Calu3 (cell line): Measurements from ENCODE around the gene ILK. TPM values are rescaled to one million over a fixed set of nuclear protein-coding genes. Genes with fewer than 3 reads are reported as not detected.

Experiments
- BruUV-seq: library from RNA; stranded (reverse); fragments of 400-500 nt; replicated peaks from 2 replicates; lab custom pipeline; 2021; lab: Mats Ljungman, UMichigan
- CTCF ChIA-PET: fragments of 300-600 bp; sonication (Branson Sonifier 250); formaldehyde crosslinking; loops from one replicate; lab custom pipeline; 2022; ENCODE audit warnings: antibody characterized with exemption; lab: Charles Lee
- DNase-seq: peaks from one replicate; pipeline ENCODE4 v3.0.0; 2022
- H3K27ac Mint-ChIP-seq: one replicate; pipeline ENCODE4 v1.8.0; 2022; ENCODE audit warnings: mixed read lengths; ENCODE audit not compliant: unreplicated experiment
- H3K27me3 Mint-ChIP-seq: one replicate; pipeline ENCODE4 v1.8.0; 2022; ENCODE audit warnings: mixed read lengths; ENCODE audit not compliant: unreplicated experiment
- H3K36me3 Mint-ChIP-seq: one replicate; pipeline ENCODE4 v1.8.0; 2022; ENCODE audit warnings: mild to moderate bottlenecking, moderate library complexity, mixed read lengths; ENCODE audit not compliant: insufficient read depth, unreplicated experiment
- H3K4me1 Mint-ChIP-seq: one replicate; pipeline ENCODE4 v1.8.0; 2022; ENCODE audit warnings: mild to moderate bottlenecking, low read depth, mixed read lengths; ENCODE audit not compliant: unreplicated experiment
- H3K4me3 Mint-ChIP-seq: one replicate; pipeline ENCODE4 v1.8.0; 2022; ENCODE audit warnings: mild to moderate bottlenecking, low read depth, moderate library complexity, mixed read lengths; ENCODE audit not compliant: unreplicated experiment
- H3K9me3 Mint-ChIP-seq: one replicate; pipeline ENCODE4 v1.8.0; 2022; ENCODE audit warnings: low read depth, mixed read lengths; ENCODE audit not compliant: unreplicated experiment
- intact Hi-C: fragments of 100-400 bp; cut with micrococcal nuclease; formaldehyde crosslinking; loops from one replicate; pipeline ENCODE4 v1.10.0; 2022; ENCODE audit not compliant: unreplicated experiment
- total RNA-seq: library from RNA; stranded (reverse); gene quantifications from 2 replicates; pipeline ENCODE4 v1.2.3, GENCODE V29; 2022
- TF ChIP-seq, protein P1 (sequence below): fragments of 200-600 bp; IDR thresholded peaks from one replicate; pipeline ENCODE4 v1.8.0; 2022; ENCODE audit warnings: antibody characterized with exemption; ENCODE audit not compliant: unreplicated experiment

Gene ILK
- total RNA-seq, 1 experiment from 2014 or later = 85.7 TPM

DNA sequence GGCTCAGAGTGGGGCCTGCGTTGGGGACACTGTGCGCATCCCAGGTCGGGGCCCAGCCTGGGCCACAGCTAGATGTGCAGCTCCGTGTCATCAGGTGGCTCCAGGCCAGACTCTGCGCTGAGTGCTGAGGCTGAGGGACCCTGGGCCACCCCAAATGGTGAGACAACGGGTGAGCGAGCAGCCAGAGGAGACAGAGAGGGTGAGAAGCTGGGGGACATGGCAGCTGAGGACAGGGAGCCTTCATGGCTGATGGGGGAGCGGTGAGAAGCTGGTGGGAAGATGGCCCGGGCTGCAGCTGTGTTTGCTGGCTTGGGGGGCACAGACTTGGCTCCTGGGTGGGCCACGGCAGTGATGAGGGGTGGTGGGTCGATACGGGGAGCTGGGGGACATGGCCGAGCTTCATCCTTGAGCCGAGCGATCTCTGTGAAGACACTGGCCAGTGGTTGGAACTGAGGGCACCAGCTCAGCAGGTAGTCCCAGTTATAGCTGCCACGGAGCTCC, 18.2 kb downstream of the ILK start:
- Mint-ChIP-seq H3K4me3 (no peak overlapping the region), H3K27ac (no peak overlapping the region), H3K9me3 (no peaks in the 10 kb centered on the region), H3K36me3 (no peaks in the 10 kb centered on the region), H3K27me3 (peaks cover 23% of the 10 kb centered on the region), H3K4me1 (no peaks in the 10 kb centered on the region)
- BruUV-seq = no TSS peak
- no peak for DNase-seq
- CTCF ChIA-PET = interaction anchor here (0.6 kb wide), 1 partner anchor 24 kb away, joined by 4 read pairs; no protein-coding TSS in a partner anchor
- intact Hi-C loops = no loop called here
- TF ChIP-seq, protein P1, sequence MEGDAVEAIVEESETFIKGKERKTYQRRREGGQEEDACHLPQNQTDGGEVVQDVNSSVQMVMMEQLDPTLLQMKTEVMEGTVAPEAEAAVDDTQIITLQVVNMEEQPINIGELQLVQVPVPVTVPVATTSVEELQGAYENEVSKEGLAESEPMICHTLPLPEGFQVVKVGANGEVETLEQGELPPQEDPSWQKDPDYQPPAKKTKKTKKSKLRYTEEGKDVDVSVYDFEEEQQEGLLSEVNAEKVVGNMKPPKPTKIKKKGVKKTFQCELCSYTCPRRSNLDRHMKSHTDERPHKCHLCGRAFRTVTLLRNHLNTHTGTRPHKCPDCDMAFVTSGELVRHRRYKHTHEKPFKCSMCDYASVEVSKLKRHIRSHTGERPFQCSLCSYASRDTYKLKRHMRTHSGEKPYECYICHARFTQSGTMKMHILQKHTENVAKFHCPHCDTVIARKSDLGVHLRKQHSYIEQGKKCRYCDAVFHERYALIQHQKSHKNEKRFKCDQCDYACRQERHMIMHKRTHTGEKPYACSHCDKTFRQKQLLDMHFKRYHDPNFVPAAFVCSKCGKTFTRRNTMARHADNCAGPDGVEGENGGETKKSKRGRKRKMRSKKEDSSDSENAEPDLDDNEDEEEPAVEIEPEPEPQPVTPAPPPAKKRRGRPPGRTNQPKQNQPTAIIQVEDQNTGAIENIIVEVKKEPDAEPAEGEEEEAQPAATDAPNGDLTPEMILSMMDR = no peak

- TF ChIP-seq, protein P1 = no peak
- H3K27me3 Mint-ChIP-seq = peaks cover 31% of the 10 kb centered on the region
- no peak overlapping the region for H3K4me3 Mint-ChIP-seq
- no peak for DNase-seq
- H3K36me3 Mint-ChIP-seq = no peaks in the 10 kb centered on the region
- CTCF ChIA-PET = interaction anchor here (0.6 kb wide), 1 partner anchor 25 kb away, joined by 4 read pairs; no protein-coding TSS in a partner anchor
- intact Hi-C loops = no loop called here
- no peaks in the 10 kb centered on the region for H3K4me1 Mint-ChIP-seq
- no peaks in the 10 kb centered on the region for H3K9me3 Mint-ChIP-seq
- H3K27ac Mint-ChIP-seq = no peak overlapping the region
- BruUV-seq = no TSS peak
Measured at GRCh38 chr11:6622261-6623171, 18.9 kb downstream of the ILK start.

GRCh38 chr11:6623391-6624363, 20.1 kb downstream of the ILK start:
- no peaks in the 10 kb centered on the region for H3K36me3 Mint-ChIP-seq
- TF ChIP-seq, protein P1 = no peak
- CTCF ChIA-PET = interaction anchor here (0.6 kb wide), 1 partner anchor 299 kb away, joined by 3 read pairs; no protein-coding TSS in a partner anchor
- no peak overlapping the region for H3K27ac Mint-ChIP-seq
- intact Hi-C loops = no loop called here
- no peak overlapping the region for H3K4me3 Mint-ChIP-seq
- H3K9me3 Mint-ChIP-seq = no peaks in the 10 kb centered on the region
- DNase-seq = no peak
- no TSS peak for BruUV-seq
- no peaks in the 10 kb centered on the region for H3K4me1 Mint-ChIP-seq
- peaks cover 42% of the 10 kb centered on the region for H3K27me3 Mint-ChIP-seq
